Breast epithelium (tissue), 4 donors: ENCODE measurements around the gene USP34. TPM values are rescaled to one million over a fixed set of nuclear protein-coding genes. Genes with fewer than 3 reads are reported as not detected.

Experiments
- DNase-seq, 2 donors: peaks; one replicate each; pipeline ENCODE4 v3.0.0-alpha.2; 2019; ENCODE audit warnings: low spot score in 2 of 2
- H3K27ac ChIP-seq, 2 donors: fragments of 200-600 bp; sonication (generic) in 1 of 2; one replicate each; pipeline ENCODE4 v1.5.1; 2016 to 2019; ENCODE audit warnings: mild to moderate bottlenecking in 1 of 2
- H3K27me3 ChIP-seq, 2 donors: fragments of 200-600 bp; sonication (generic) in 1 of 2; one replicate each; pipeline versions ENCODE4 v1.5.1 to v1.6.0; 2017 to 2019; ENCODE audit warnings: control low read depth in 1 of 2, mild to moderate bottlenecking in 1 of 2
- H3K36me3 ChIP-seq: fragments of 200-600 bp; one replicate; pipeline ENCODE4 v1.5.1; 2019
- H3K4me1 ChIP-seq, 2 donors: fragments of 200-600 bp; sonication (generic); one replicate each; pipeline ENCODE4 v1.5.1; 2016 to 2019; ENCODE audit warnings: control low read depth in 1 of 2
- H3K4me3 ChIP-seq, 3 donors: fragments of 200-600 bp; sonication (generic); 1 replicate in 2 of 3; 2 replicates in 1 of 3; pipeline ENCODE4 v1.5.1; 2016 to 2019; ENCODE audit warnings: mild to moderate bottlenecking in 3 of 3, moderate library complexity in 2 of 3
- H3K9me3 ChIP-seq, 2 donors: fragments of 200-600 bp; sonication (generic) in 1 of 2; one replicate each; pipeline ENCODE4 v1.5.1; 2016 to 2019; ENCODE audit warnings: control low read depth in 1 of 2
- POLR2A ChIP-seq: fragments of 450-650 bp; IDR thresholded peaks from one replicate; pipeline ENCODE4 v1.6.1; 2016; ENCODE audit warnings: antibody characterized with exemption, mild to moderate bottlenecking, moderate library complexity
- POLR2AphosphoS5 ChIP-seq, 3 donors: sonication (generic); formaldehyde crosslinking; IDR thresholded peaks; one replicate each; pipeline ENCODE4 v1.6.1; 2017; ENCODE audit warnings: antibody characterized with exemption in 3 of 3
- intact Hi-C: fragments of 100-400 bp; cut with DNase I; formaldehyde crosslinking; loops from one replicate; pipeline ENCODE4 v1.15.1; 2023; ENCODE audit warnings: low total_unique reads
- total RNA-seq, 3 donors: library from RNA; depleted of rRNA; stranded (reverse); fragments of >200 nt; gene quantifications; one replicate each; pipeline ENCODE4 v1.1.0, GENCODE V29; 2016
- TF ChIP-seq, protein P1 (sequence below), 3 donors: fragments of 450-650 bp; IDR thresholded peaks; one replicate each; pipeline ENCODE4 v1.5.1; 2016 to 2017; ENCODE audit warnings: antibody characterized with exemption in 3 of 3, mild to moderate bottlenecking in 3 of 3, moderate library complexity in 3 of 3

USP34 gene
- total RNA-seq, 3 donors from 2014 or later: 148 to 260 (median 189) TPM

DNA sequence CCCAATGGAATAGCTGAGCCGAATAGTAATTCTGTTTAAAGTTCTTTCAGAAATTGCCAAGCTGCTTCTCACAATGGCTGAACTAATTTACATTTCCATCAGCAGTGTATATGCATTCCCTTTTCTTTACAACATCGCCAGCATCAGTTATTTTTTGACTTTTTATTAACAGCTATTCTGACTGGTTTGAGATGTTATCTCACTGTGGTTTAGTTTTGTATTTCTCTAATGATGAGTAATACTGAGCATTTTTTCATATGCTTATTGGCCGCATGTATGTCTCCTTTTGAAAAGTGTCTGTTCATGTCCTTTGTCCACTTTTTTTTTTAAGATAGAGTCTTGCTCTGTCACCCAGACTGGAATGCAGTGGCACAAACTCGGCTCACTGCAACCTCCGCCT lies 208.2 kb downstream of the USP34 start:
- intact Hi-C loops: loop anchor here (10.0 kb wide), 1 partner anchor 122 kb away; no protein-coding TSS in a partner anchor
- Histone ChIP-seq H3K36me3 (no peaks in the 10 kb centered on the region), H3K9me3 (no peaks in the 10 kb centered on the region), H3K4me1 (no peaks in the 10 kb centered on the region), H3K27me3 (no peaks in the 10 kb centered on the region), H3K4me3 (no peak overlapping the region), H3K27ac (no peak overlapping the region)
- TF ChIP-seq POLR2A: no peak
- no peak for TF ChIP-seq POLR2AphosphoS5 (IDR thresholded peaks at IDR 0.05)
- TF ChIP-seq, protein P1, sequence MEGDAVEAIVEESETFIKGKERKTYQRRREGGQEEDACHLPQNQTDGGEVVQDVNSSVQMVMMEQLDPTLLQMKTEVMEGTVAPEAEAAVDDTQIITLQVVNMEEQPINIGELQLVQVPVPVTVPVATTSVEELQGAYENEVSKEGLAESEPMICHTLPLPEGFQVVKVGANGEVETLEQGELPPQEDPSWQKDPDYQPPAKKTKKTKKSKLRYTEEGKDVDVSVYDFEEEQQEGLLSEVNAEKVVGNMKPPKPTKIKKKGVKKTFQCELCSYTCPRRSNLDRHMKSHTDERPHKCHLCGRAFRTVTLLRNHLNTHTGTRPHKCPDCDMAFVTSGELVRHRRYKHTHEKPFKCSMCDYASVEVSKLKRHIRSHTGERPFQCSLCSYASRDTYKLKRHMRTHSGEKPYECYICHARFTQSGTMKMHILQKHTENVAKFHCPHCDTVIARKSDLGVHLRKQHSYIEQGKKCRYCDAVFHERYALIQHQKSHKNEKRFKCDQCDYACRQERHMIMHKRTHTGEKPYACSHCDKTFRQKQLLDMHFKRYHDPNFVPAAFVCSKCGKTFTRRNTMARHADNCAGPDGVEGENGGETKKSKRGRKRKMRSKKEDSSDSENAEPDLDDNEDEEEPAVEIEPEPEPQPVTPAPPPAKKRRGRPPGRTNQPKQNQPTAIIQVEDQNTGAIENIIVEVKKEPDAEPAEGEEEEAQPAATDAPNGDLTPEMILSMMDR (IDR thresholded peaks at IDR 0.05): no peak
- DNase-seq: no peak

DNA sequence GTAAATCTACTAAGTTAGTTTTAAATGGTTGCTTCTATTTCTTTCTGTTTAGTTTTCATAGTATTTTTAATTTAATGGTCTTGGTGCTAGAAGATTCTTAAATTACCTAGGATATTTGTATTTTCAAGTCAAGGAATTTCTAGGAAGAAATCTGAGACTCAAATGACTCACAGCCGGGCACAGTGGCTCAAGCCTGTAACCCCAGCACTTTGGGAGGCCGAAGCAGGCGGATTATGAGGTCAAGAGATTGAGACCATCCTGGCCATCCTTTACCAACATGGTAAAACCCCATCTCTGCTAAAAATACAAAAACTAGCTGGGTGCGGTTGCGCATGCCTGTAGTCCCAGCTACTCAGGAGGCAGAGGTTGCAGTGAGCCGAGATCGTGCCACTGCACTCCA lies 213.4 kb downstream of the USP34 start:
- intact Hi-C loops: no loop called here
- no peak overlapping the region for H3K4me3 ChIP-seq
- H3K27me3 ChIP-seq: no peaks in the 10 kb centered on the region
- no peak for DNase-seq
- H3K4me1 ChIP-seq: no peaks in the 10 kb centered on the region
- no peaks in the 10 kb centered on the region for H3K36me3 ChIP-seq
- H3K9me3 ChIP-seq: no peaks in the 10 kb centered on the region
- TF ChIP-seq, protein P1 (IDR thresholded peaks at IDR 0.05): no peak
- no peak for TF ChIP-seq POLR2A
- no peak overlapping the region for H3K27ac ChIP-seq

DNA sequence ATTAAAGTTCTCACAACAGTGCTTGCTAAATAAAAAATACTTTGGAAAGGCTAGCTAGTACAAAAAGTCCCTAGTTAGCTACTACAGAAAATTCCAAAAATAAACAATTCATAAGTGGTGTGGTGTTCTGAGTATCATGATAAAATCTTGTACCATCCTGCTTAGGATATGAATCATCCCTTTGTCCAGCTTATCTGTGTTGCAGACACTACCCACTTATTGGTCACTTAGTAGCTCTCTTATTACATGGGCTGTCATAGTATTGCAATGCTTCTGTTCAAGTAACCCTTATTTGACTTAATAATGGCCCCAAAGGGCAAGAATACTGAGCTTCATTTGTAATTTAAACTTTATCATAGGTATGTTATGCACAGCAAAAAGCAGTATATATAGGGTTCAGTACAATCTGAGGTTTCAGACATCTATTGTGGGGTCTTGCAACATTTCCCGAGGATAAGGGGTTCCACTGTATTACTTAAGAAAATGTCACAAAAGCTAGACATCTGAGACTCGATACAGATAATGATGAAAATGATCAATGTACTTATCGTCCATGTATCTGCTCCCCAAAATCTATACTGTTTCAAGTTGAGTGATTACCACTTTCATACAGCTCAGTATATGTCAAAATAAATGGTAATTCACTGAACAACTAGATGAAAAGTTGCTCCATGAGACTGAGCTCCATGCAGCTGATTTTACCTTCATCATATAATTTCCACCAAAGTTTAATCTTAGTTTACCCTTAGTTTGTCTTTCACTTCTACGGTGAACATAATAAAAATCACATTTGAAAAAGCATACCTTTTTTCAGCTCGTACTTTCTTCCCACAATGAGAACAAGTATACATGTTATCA lies 215.1 kb downstream of the USP34 start:
- H3K4me3 ChIP-seq: no peak overlapping the region
- no peaks in the 10 kb centered on the region for H3K36me3 ChIP-seq
- TF ChIP-seq POLR2AphosphoS5 (IDR thresholded peaks at IDR 0.05): no peak
- TF ChIP-seq, protein P1 (IDR thresholded peaks at IDR 0.05): no peak
- TF ChIP-seq POLR2A: no peak
- no peak for DNase-seq
- H3K4me1 ChIP-seq: no peaks in the 10 kb centered on the region
- no peaks in the 10 kb centered on the region for H3K27me3 ChIP-seq
- H3K9me3 ChIP-seq: no peaks in the 10 kb centered on the region
- intact Hi-C loops: no loop called here
- H3K27ac ChIP-seq: no peak overlapping the region

DNA sequence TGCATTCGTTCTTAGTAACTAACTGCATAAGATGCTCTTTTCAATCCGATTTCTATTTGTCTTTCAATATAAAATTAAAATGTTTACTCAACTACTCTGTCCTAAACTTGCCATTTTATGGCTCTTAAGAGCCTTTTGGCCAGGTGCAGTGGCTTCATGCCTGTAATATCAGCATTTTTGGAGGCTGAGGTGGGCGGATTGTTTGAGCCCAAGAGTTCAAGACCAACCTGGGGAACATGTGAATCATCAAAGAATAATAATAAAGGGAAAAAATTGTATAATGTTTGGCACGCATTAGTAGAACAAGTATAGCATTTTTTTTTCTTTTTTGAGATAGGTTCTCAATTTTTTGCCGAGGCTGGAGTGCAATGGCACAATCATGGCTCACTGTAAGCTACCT lies 216.4 kb downstream of the USP34 start:
- Histone ChIP-seq H3K9me3 (no peaks in the 10 kb centered on the region), H3K27ac (no peak overlapping the region), H3K27me3 (no peaks in the 10 kb centered on the region), H3K4me3 (no peak overlapping the region), H3K4me1 (no peaks in the 10 kb centered on the region), H3K36me3 (no peaks in the 10 kb centered on the region)
- TF ChIP-seq, protein P1 (IDR thresholded peaks at IDR 0.05): no peak
- TF ChIP-seq POLR2A (no peak), POLR2AphosphoS5 (IDR thresholded peaks at IDR 0.05) (no peak)
- intact Hi-C loops: no loop called here
- DNase-seq: no peak

DNA sequence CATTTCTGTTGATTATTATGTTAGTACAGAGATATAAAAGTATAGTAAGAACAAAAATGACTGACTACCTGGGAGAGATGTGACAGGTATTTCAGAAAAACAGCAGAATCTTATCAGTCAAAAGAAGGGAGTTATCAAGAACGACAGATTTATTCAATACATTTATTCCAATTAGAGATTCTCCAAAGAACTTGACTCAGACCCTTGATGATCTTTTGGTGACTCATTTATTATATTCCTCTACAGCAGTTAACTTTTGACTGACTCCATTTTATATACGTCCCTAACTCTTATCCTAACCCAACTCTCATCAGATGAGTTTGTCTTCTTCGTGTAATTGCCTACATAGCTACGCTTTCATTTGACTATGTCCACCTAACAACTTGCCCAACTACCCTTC lies 217.8 kb downstream of the USP34 start:
- no peaks in the 10 kb centered on the region for H3K27me3 ChIP-seq
- no peaks in the 10 kb centered on the region for H3K36me3 ChIP-seq
- DNase-seq: no peak
- H3K4me3 ChIP-seq: no peak overlapping the region
- H3K4me1 ChIP-seq: no peaks in the 10 kb centered on the region
- no peaks in the 10 kb centered on the region for H3K9me3 ChIP-seq
- no peak overlapping the region for H3K27ac ChIP-seq
- no peak for TF ChIP-seq POLR2A
- no peak for TF ChIP-seq POLR2AphosphoS5 (IDR thresholded peaks at IDR 0.05)
- TF ChIP-seq, protein P1 (IDR thresholded peaks at IDR 0.05): no peak
- intact Hi-C loops: no loop called here
